ENCODE measurements around the gene CACNA1I. TPM values are rescaled to one million over a fixed set of nuclear protein-coding genes. Genes with fewer than 3 reads are reported as not detected.

CACNA1I gene
- total RNA-seq, 4 donors from 2014 or later, result under 0.01 to 0.15 TPM; not detected in 2

- no peak for TF ChIP-seq POLR2A (IDR thresholded peaks at IDR 0.05)
- TF ChIP-seq, protein P1, sequence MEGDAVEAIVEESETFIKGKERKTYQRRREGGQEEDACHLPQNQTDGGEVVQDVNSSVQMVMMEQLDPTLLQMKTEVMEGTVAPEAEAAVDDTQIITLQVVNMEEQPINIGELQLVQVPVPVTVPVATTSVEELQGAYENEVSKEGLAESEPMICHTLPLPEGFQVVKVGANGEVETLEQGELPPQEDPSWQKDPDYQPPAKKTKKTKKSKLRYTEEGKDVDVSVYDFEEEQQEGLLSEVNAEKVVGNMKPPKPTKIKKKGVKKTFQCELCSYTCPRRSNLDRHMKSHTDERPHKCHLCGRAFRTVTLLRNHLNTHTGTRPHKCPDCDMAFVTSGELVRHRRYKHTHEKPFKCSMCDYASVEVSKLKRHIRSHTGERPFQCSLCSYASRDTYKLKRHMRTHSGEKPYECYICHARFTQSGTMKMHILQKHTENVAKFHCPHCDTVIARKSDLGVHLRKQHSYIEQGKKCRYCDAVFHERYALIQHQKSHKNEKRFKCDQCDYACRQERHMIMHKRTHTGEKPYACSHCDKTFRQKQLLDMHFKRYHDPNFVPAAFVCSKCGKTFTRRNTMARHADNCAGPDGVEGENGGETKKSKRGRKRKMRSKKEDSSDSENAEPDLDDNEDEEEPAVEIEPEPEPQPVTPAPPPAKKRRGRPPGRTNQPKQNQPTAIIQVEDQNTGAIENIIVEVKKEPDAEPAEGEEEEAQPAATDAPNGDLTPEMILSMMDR (IDR thresholded peaks at IDR 0.05), result no peak
- Histone ChIP-seq H3K9me3 (no peaks in the 10 kb centered on the region), H3K4me1 (no peaks in the 10 kb centered on the region), H3K36me3 (no peaks in the 10 kb centered on the region), H3K27ac (no peak overlapping the region), H3K27me3 (no peaks in the 10 kb centered on the region), H3K4me3 (no peak overlapping the region)
- DNase-seq, result no peak
- intact Hi-C loops (cut with DNase I; ENCODE audit: low total_unique reads), result no loop called here
Observed at GRCh38 chr22:39721206-39722031, 150.9 kb downstream of the CACNA1I start.

DNA sequence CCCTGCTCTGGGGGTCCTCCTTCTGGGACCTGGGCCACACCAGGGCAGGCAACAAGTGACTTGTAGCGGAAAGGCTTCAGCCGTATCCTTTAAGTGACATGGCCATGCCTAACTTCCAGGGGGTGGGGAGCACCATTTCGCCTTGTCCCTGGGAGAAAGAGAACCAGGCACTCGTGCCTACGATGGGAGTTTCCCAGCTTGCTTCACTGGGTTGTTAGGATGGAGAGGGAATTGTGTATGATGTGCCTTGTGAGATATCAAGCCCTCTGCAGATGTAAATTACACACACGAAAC, 151.4 kb downstream of the CACNA1I start:
- intact Hi-C loops (cut with DNase I; ENCODE audit: low total_unique reads), result no loop called here
- Histone ChIP-seq H3K4me1 (no peaks in the 10 kb centered on the region), H3K27me3 (no peaks in the 10 kb centered on the region), H3K4me3 (no peak overlapping the region), H3K36me3 (no peaks in the 10 kb centered on the region), H3K9me3 (no peaks in the 10 kb centered on the region), H3K27ac (no peak overlapping the region)
- TF ChIP-seq, protein P1 (IDR thresholded peaks at IDR 0.05), result no peak
- TF ChIP-seq POLR2A (IDR thresholded peaks at IDR 0.05), result no peak
- no peak for DNase-seq

DNA sequence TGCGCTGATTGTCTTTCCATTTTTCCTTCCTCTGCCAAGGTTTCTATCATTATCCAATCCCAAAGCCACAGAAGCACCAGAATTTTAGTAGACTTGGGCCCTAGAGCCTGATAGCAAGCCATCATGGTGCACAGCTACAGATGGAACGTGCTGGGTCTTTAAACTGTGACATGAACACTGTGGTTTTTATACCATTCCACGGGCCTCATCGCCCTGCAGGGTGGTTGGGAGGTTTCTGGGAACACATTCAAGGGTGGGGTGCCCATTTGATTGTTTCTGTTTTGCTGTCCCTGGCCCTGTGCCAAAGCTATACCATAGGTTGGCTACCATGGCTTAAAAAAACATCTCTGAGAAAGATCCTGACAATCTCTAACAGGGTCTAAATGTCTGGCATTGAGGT, 151.9 kb downstream of the CACNA1I start:
- no peak for TF ChIP-seq POLR2A (IDR thresholded peaks at IDR 0.05)
- TF ChIP-seq, protein P1 (IDR thresholded peaks at IDR 0.05), result no peak
- DNase-seq, result no peak
- H3K4me1 ChIP-seq, result no peaks in the 10 kb centered on the region
- H3K27me3 ChIP-seq, result no peaks in the 10 kb centered on the region
- no peaks in the 10 kb centered on the region for H3K36me3 ChIP-seq
- H3K4me3 ChIP-seq, result no peak overlapping the region
- no peak overlapping the region for H3K27ac ChIP-seq
- intact Hi-C loops (cut with DNase I; ENCODE audit: low total_unique reads), result no loop called here
- H3K9me3 ChIP-seq, result no peaks in the 10 kb centered on the region

- Histone ChIP-seq H3K4me3 (no peak overlapping the region), H3K9me3 (no peaks in the 10 kb centered on the region), H3K27me3 (no peaks in the 10 kb centered on the region), H3K4me1 (no peaks in the 10 kb centered on the region), H3K36me3 (no peaks in the 10 kb centered on the region), H3K27ac (no peak overlapping the region)
- intact Hi-C loops (cut with DNase I; ENCODE audit: low total_unique reads), result no loop called here
- no peak for TF ChIP-seq POLR2A (IDR thresholded peaks at IDR 0.05)
- TF ChIP-seq, protein P1 (IDR thresholded peaks at IDR 0.05), result no peak
- DNase-seq, result no peak
Observed at GRCh38 chr22:39723463-39723862, 152.9 kb downstream of the CACNA1I start.

DNA sequence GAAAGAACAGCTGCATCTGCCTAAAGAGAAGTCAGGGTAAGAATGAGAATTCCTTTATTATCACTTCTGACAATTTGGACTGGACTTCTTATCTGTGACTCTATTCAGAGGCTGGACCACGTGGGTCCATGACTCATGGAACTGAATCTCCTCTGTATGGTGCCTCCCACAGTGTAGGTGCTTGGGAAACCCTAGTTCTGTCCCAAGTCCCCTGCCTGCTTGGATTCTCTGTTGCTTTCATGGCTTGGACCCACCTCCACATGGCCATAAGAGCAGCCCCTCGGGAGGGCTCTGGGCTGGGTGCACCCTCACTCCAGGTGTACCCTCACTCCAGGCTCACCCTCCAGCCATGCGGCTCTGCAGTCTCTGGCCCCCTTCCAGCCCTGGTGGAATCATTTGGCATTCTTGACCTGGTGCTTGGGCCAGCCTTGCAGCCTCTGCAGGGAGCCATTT, 153.4 kb downstream of the CACNA1I start:
- DNase-seq, result no peak
- H3K27me3 ChIP-seq, result no peaks in the 10 kb centered on the region

More for the DNA sequence above, 153.4 kb downstream of the CACNA1I start:
- intact Hi-C loops (cut with DNase I; ENCODE audit: low total_unique reads), result no loop called here
- no peak overlapping the region for H3K4me3 ChIP-seq
- no peaks in the 10 kb centered on the region for H3K9me3 ChIP-seq
- no peaks in the 10 kb centered on the region for H3K36me3 ChIP-seq
- TF ChIP-seq, protein P1 (IDR thresholded peaks at IDR 0.05), result no peak
- no peak for TF ChIP-seq POLR2A (IDR thresholded peaks at IDR 0.05)
- no peaks in the 10 kb centered on the region for H3K4me1 ChIP-seq
- no peak overlapping the region for H3K27ac ChIP-seq
